HG03558 (cell line): ENCODE measurements around the gene MPZL2.
A peak's percentile ranks its signal among the peaks of the same experiment; 100 is the strongest.

Experiments
- ATAC-seq: cut with Tn5 transposase; IDR thresholded peaks from one replicate; pipeline ENCODE4 v1.9.1; 2021; ENCODE audit warnings: moderate number of reproducible peaks; ENCODE audit not compliant: unreplicated experiment; ENCODE audit errors: extremely low read depth

The MPZL2 gene

GRCh38 chr11:118245936-118246562 is 18.0 kb downstream of the MPZL2 start:
- ATAC-seq = no peak

DNA sequence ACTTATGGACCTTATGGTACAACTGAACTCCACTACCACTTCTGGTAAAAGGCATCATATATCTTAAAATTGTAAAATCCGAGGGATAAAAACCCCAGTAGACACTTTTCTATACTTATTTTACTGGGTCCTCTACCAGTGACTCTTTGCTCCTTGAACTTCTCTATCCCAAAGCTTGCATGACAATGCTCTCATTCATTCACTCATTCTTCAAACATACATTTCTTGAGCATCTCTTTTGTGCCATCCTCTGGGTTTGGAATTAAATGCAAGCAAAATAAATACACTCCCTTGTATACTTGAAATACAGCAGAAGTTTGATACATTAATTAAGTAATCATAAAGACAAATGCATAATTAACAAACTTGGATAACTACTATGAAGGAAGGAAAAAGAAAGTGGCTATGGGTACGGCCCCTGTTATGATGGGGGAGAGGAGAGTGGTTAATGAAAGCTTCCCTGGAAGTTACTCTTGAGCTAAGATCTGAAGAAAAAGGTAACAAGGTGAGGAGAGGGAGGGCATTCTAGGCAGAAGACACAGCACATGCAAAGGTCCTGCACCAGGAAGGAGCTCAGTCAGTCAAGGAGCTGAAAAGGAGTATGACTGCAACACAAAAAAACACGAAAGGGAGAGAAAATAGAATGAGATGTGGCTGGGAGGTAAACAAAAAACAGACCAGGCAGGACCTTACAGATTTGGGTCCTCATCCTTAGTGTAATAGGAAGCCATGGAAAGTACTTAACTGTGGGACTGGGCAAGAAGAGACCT is 19.9 kb downstream of the MPZL2 start:
- ATAC-seq = no peak

DNA sequence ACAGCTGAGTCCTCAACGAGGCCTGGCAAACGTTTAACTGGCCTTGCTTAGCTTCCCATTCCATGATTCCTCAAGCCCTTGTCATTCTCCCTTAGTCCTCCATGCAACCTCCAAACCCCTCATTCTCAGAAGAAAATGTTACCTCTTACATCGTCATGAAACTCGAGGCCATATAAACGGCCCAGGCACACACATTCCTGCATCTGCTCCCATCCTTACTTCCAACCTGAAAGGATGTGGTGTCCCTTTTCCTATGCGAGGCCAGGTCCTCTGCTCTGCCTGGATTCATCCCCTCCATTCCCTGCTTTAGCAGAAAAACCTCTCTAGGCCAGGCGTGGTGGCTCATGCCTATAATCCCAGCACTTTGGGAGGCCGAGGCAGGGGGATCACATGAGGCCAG is 20.9 kb downstream of the MPZL2 start:
- ATAC-seq = no peak

- no peak for ATAC-seq
Observed at GRCh38 chr11:118241764-118242098, 22.4 kb downstream of the MPZL2 start.

GRCh38 chr11:118240999-118241763 is 22.9 kb downstream of the MPZL2 start:
- peak; percentile 87 for ATAC-seq

DNA sequence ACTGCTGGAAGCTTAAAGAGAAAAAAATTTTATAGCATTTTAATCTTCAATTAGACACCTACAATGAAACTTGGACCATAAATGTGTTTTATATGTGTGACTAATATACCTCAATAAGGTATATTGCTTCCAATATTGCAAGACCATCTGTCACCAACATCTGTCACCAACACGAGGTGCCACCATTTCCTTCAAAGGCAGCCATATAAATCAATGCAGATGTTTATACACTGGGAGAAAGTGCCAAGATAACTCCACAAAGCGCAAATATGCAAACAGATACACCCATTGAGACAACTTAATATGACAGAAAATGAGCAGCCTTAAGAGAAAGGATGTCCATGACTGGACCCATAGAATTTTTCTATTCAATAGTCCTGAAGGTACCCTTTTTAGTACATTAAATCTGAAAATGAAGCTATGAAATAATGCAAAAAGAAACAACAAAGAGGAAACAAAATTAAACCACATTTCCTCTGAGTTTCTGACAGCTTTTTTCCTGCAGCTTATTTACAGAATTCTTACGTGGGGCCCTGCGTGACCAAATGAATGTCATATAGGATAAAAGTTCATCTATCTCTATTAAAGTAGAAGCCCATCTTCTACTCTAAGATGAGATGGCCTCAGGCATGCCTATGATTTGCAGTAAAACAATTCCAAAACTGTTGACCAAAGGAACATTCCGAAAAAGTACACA is 24.4 kb downstream of the MPZL2 start:
- no peak for ATAC-seq

DNA sequence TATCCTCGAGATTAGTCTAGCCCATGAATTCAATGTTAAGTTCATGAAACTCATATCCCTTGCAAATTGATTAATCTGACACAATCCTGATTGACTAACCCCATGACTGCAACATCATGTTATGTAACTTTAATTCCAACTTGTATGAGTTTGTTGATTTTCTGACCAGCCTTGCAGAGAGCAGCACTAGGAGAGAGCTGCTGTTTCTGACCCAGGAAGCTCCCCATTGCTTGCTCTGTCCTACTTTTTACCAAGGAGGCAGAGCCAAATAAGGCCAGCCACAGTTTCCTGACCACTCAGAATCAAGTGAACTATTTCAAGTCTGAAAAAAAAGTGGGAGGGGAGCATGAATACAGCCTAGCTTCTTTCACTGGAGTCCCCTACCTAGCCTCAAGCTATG is 25.2 kb downstream of the MPZL2 start:
- no peak for ATAC-seq

DNA sequence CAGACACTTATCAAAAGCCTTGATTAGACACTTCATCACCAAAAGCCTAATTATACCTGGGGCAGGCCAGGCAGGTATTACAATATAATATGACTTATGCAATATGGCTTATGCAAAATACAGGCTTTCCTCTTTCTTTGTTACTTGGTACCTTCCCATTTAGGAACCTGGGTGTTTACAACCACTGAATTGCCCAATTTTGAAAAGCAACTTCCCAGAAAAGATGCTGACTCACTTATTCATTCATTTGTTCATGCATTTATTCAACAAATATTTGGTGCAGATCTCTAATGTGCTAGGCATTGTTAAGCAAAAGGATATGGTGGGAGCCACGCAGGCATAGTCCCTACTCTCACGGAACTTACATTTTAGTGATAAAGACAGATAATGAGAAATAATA is 25.7 kb downstream of the MPZL2 start:
- ATAC-seq = no peak

DNA sequence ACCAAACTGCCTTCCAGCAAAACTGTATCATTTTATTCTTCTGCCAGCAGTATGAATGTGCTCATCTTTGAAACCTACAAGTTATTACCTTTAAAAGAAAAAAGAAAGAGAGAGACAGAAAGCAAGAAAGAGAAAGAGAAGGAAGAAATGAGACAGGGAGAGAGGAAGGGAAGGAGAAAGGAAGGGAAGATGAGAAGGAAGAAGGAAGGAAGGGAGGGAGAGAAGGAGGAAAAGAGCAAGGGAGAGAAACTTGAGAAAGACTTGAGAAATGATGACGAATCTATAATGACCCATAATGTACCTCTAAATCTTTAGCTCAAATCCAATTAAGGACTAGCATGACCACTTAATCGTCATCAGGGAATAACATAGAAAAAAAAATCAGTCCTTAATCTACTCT is 27.9 kb downstream of the MPZL2 start:
- ATAC-seq = no peak

GRCh38 chr11:118234833-118235232 is 29.3 kb downstream of the MPZL2 start:
- no peak for ATAC-seq

DNA sequence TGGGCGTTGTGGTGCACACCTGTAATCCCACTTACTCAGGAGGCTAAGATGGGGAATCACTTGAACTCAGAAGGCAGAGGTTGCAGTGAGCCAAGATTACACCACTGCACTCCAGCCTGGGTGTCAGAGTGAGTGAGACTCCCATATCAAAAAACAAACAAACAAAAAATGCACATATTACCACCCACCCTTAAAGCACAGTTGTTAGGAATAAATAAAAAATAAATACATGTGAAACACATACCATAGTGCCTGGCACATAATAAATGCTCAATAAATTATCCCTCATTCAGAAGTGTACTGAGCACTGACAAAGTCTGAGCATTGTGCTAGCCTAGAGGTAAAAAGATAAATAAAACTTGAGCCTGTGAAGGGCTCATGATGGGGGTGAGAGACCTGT is 30.2 kb downstream of the MPZL2 start:
- ATAC-seq = no peak

GRCh38 chr11:118233377-118233776 is 30.7 kb downstream of the MPZL2 start:
- no peak for ATAC-seq

DNA sequence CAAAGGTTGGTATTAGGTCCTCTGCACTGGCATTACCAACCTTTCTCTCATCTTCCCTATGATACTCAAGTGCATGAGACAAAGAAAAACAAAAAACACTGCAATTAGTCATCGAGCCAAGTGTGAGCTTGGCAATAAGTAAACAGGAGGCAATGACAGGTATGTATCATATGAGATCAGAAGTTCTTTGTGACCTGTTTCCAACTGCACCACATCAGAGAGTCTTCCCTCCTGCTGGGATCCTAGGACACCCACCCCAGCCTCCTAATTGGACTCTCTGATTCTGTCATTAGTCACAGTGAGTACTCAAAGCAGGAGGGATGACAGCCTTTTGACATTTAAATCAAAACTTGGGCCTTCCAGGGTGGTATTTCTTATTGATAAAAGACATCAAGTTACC is 31.4 kb downstream of the MPZL2 start:
- no peak for ATAC-seq

DNA sequence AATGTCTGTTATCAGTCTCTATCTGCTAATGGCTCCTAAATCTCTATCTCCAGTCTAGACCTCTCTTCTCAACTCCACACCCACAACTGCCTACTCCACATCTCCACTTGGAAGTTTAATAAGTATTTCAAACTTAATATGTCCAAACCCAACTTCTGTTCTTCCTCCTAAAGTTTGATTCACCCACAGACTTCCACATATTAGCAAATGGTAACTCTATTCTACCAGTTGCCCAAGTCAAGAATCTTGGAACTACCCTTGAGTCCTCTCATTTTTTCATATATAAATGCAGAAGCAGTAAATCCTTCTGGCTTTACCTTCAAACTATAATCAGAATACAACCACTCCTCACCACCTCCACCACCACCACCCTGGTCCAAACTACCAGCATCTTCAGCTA is 32.6 kb downstream of the MPZL2 start:
- ATAC-seq = no peak

GRCh38 chr11:118230088-118230487 is 34.0 kb downstream of the MPZL2 start:
- no peak for ATAC-seq

GRCh38 chr11:118229274-118229847 is 34.7 kb downstream of the MPZL2 start:
- no peak for ATAC-seq

DNA sequence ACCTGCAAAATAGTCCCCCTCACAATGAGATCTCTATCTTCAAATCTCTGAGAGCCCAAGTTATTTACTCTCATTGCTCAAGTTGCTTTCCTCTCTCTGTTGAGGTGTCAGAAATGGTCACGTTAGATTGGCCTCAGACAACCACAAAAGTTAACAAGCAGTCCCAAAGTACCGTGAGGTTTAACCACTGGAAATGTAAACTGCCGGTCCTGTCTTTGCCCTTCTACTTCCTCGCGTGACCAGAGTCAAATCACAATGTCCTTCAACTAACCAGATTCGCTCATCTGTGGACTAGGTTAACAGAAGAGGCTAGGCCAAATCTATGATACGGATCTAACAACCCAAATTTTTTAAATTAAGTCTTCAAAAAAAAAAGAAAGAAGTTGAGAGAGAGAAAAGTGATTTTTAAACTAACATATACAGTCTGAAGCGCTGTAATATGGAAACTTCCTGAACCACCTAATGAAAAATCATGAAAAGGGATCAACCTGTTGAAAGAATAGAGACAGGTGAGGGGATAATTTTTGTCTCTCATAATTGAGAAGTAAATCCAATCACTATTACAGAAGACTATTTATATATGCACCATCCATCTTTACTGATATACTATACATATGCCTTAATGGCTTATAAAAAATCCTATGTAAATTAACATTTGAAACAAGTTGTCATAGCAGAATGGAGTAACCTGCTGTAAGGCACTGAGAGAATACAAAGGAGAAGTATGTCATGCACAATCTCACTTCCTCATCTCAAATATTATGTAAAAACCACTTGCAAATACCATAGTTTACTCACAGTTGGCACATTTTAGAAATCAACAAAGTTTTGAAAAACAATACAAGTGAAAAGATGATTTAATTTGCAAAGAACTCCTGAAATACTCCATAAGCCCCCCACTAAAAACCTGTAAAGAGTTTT is 36.0 kb downstream of the MPZL2 start:
- peak; percentile 33 for ATAC-seq

GRCh38 chr11:118226781-118227180 is 37.3 kb downstream of the MPZL2 start:
- no peak for ATAC-seq

DNA sequence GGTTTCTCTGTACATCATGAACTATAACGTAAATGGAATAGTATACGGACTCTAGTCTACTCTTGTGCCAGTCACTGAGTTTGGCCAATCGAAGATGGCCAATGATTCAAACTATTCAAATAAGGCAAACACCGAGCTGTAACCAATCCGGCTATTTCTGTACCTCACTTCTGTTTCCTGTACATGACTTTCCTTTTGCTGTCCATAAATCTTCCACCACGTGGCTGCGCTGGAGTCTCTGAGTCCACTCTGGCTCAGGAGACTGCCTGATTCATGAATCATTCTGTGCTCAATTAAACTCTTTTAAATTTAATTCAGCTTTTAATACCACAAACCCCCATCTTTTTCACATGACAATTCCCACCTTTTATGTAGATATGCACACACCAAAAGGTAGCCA is 37.8 kb downstream of the MPZL2 start:
- no peak for ATAC-seq
